K562 (cell line): ENCODE data around the gene ZDHHC8. TPM values are rescaled to one million over a fixed set of nuclear protein-coding genes. Genes with fewer than 3 reads are reported as not detected.

Experiments
- CBFA2T2 ChIP-seq: fragments of 450-650 bp; conservative IDR thresholded peaks from 2 replicates; pipeline ENCODE4 v1.6.1; 2017; ENCODE audit warnings: mild to moderate bottlenecking
- ELF2 ChIP-seq: fragments of 250-450 bp; sonication (Bioruptor Pico); IDR thresholded peaks from 2 replicates; pipeline ENCODE4 v1.5.0; 2021; ENCODE audit warnings: mild to moderate bottlenecking
- EWSR1 ChIP-seq: fragments of 450-650 bp; IDR thresholded peaks from 2 replicates; pipeline ENCODE4 v1.6.1; 2018; ENCODE audit warnings: borderline replicate concordance, mild to moderate bottlenecking, low read depth, moderate library complexity; ENCODE audit not compliant: partially characterized antibody
- FOXJ3 ChIP-seq: sonication (generic); formaldehyde crosslinking; IDR thresholded peaks from 2 replicates; pipeline ENCODE4 v1.4.0; 2020; ENCODE audit warnings: mild to moderate bottlenecking, missing genetic modification reagents
- KLF13 ChIP-seq: fragments of 450-650 bp; IDR thresholded peaks from 2 replicates; pipeline ENCODE4 v1.6.1; 2016; ENCODE audit warnings: missing genetic modification characterization, low read depth, mild to moderate bottlenecking, missing compliant biosample characterization, moderate library complexity, borderline replicate concordance
- MED1 ChIP-seq: sonication (generic); formaldehyde crosslinking; IDR thresholded peaks from 2 replicates; pipeline ENCODE4 v1.8.1; 2023; ENCODE audit warnings: missing genetic modification reagents, borderline replicate concordance
- MEIS2 ChIP-seq: fragments of 450-650 bp; IDR thresholded peaks from 2 replicates; pipeline ENCODE4 v1.6.1; 2014; ENCODE audit warnings: mild to moderate bottlenecking; ENCODE audit not compliant: partially characterized antibody
- RBBP5 ChIP-seq: fragments of 200-600 bp; sonication (generic); IDR thresholded peaks from 2 replicates; pipeline ENCODE4 v1.6.1; 2012; ENCODE audit warnings: borderline replicate concordance, mild to moderate bottlenecking, low read length, control low read depth, inconsistent platforms; ENCODE audit not compliant: insufficient read depth, poor library complexity, severe bottlenecking
- RBM25 ChIP-seq: fragments of 200-400 bp; formaldehyde crosslinking; IDR thresholded peaks from 2 replicates; pipeline ENCODE4 v1.6.1; 2018; ENCODE audit warnings: low read length, low read depth, moderate library complexity; ENCODE audit not compliant: severe bottlenecking
- SIN3A ChIP-seq, 2 experiments: fragments of 150-350 bp in 1 of 2; IDR thresholded peaks; 2 replicates each; pipeline ENCODE4 v1.6.1; 2011 to 2016; ENCODE audit warnings: borderline replicate concordance in 2 of 2, low read depth in 2 of 2, low read length in 2 of 2, mild to moderate bottlenecking in 2 of 2, moderate library complexity in 2 of 2; ENCODE audit not compliant: control insufficient read depth in 1 of 2
- SMAD1 ChIP-seq: fragments of 150-350 bp; IDR thresholded peaks from 2 replicates; pipeline ENCODE4 v1.6.1; 2014; ENCODE audit warnings: low read length, low read depth; ENCODE audit not compliant: partially characterized antibody
- SMARCE1 ChIP-seq: fragments of 450-650 bp; IDR thresholded peaks from 2 replicates; pipeline ENCODE4 v1.7.1; 2016; ENCODE audit warnings: mild to moderate bottlenecking
- TAF15 ChIP-seq: fragments of 200-400 bp; formaldehyde crosslinking; IDR thresholded peaks from 2 replicates; pipeline ENCODE4 v1.6.1; 2017; ENCODE audit warnings: mild to moderate bottlenecking, low read depth, low read length, moderate library complexity
- TARDBP ChIP-seq: fragments of 450-650 bp; IDR thresholded peaks from 2 replicates; pipeline ENCODE4 v1.6.1; 2016
- TBL1XR1 ChIP-seq, 2 experiments: IDR thresholded peaks; 2 replicates each; pipeline ENCODE4 v1.6.1; 2012; ENCODE audit warnings: improper control_type of control experiment in 2 of 2, low read length in 2 of 2, mild to moderate bottlenecking in 1 of 2
- TCFL5 ChIP-seq: fragments of 250-450 bp; sonication (Bioruptor Pico); conservative IDR thresholded peaks from 2 replicates; pipeline ENCODE4 v1.6.1; 2021; ENCODE audit warnings: mild to moderate bottlenecking, moderate library complexity, matching md5 sums
- ZNF133 ChIP-seq: fragments of 250-450 bp; sonication (Bioruptor Pico); IDR thresholded peaks from 2 replicates; pipeline ENCODE4 v1.4.0; 2020; ENCODE audit warnings: mild to moderate bottlenecking
- ZNF584 ChIP-seq: fragments of 200-800 bp; sonication (Bioruptor generic); IDR thresholded peaks from 2 replicates; pipeline ENCODE4 v1.6.1; 2016; ENCODE audit warnings: low read depth, mild to moderate bottlenecking, missing genetic modification characterization, missing compliant biosample characterization
- polyA plus RNA-seq, 8 experiments: library from polyadenylated mRNA; depleted of rRNA in 4 of 8; stranded (reverse) in 5 of 8; unstranded in 3 of 8; fragments of >200 nt; fragmentation: Nextera tagmentation in 2 of 8; fragmentation: Illumina TruSeq in 1 of 8; extraction: Ambion mirVana in 2 of 8; extraction: Trizol in 1 of 8; gene quantifications; 2 replicates each; pipeline versions ENCODE4 v1.2.1 to v1.2.3, GENCODE V29; 2011 to 2014; ENCODE audit warnings: inconsistent platforms in 1 of 8, missing spikeins in 1 of 8
- total RNA-seq, 7 experiments: library from RNA; depleted of rRNA in 6 of 7; stranded (reverse); fragments of >200 nt in 6 of 7; fragmentation: Illumina TruSeq in 2 of 7; extraction: Trizol in 2 of 7; gene quantifications; 2 replicates each; pipeline versions ENCODE4 v1.2.1 to v1.2.3, GENCODE V29; 2011 to 2021; ENCODE audit warnings: low replicate concordance in 1 of 7
- TF ChIP-seq, protein P1 (sequence below): fragments of 450-650 bp; IDR thresholded peaks from 2 replicates; pipeline ENCODE4 v1.6.1; 2016; ENCODE audit warnings: low read depth
- TF ChIP-seq, protein P2 (sequence below): fragments of 250-450 bp; sonication (Bioruptor Pico); IDR thresholded peaks from 2 replicates; pipeline ENCODE4 v1.9.0; 2021; ENCODE audit warnings: mild to moderate bottlenecking
- TF ChIP-seq, protein P3 (sequence below): conservative IDR thresholded peaks from 2 replicates; pipeline ENCODE4 v1.6.1; 2011; ENCODE audit warnings: low read depth, mild to moderate bottlenecking, low read length; ENCODE audit not compliant: control insufficient read depth

Gene ZDHHC8
- total and polyA plus RNA-seq, 9 of the 15 experiments (the other 6 are each of a cell fraction or from before 2014, with no cell fraction given) = 0.04 to 109 (median 16.4) TPM

DNA sequence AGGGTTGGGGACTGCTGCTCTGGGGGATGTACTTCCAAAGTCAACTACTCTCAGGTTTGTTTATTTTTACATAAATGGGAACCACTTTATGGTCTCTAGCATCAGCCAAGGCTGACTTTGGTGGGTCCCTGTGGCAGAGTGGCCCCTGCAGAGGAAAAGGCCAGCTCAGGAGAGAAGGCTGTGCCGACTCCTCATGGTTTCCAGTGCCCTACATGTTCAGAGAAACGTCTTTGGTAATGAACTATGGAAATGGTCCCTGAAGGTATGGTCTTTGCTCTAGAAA, 3.0 kb upstream of the ZDHHC8 start (continued):
- TF ChIP-seq, protein P1, sequence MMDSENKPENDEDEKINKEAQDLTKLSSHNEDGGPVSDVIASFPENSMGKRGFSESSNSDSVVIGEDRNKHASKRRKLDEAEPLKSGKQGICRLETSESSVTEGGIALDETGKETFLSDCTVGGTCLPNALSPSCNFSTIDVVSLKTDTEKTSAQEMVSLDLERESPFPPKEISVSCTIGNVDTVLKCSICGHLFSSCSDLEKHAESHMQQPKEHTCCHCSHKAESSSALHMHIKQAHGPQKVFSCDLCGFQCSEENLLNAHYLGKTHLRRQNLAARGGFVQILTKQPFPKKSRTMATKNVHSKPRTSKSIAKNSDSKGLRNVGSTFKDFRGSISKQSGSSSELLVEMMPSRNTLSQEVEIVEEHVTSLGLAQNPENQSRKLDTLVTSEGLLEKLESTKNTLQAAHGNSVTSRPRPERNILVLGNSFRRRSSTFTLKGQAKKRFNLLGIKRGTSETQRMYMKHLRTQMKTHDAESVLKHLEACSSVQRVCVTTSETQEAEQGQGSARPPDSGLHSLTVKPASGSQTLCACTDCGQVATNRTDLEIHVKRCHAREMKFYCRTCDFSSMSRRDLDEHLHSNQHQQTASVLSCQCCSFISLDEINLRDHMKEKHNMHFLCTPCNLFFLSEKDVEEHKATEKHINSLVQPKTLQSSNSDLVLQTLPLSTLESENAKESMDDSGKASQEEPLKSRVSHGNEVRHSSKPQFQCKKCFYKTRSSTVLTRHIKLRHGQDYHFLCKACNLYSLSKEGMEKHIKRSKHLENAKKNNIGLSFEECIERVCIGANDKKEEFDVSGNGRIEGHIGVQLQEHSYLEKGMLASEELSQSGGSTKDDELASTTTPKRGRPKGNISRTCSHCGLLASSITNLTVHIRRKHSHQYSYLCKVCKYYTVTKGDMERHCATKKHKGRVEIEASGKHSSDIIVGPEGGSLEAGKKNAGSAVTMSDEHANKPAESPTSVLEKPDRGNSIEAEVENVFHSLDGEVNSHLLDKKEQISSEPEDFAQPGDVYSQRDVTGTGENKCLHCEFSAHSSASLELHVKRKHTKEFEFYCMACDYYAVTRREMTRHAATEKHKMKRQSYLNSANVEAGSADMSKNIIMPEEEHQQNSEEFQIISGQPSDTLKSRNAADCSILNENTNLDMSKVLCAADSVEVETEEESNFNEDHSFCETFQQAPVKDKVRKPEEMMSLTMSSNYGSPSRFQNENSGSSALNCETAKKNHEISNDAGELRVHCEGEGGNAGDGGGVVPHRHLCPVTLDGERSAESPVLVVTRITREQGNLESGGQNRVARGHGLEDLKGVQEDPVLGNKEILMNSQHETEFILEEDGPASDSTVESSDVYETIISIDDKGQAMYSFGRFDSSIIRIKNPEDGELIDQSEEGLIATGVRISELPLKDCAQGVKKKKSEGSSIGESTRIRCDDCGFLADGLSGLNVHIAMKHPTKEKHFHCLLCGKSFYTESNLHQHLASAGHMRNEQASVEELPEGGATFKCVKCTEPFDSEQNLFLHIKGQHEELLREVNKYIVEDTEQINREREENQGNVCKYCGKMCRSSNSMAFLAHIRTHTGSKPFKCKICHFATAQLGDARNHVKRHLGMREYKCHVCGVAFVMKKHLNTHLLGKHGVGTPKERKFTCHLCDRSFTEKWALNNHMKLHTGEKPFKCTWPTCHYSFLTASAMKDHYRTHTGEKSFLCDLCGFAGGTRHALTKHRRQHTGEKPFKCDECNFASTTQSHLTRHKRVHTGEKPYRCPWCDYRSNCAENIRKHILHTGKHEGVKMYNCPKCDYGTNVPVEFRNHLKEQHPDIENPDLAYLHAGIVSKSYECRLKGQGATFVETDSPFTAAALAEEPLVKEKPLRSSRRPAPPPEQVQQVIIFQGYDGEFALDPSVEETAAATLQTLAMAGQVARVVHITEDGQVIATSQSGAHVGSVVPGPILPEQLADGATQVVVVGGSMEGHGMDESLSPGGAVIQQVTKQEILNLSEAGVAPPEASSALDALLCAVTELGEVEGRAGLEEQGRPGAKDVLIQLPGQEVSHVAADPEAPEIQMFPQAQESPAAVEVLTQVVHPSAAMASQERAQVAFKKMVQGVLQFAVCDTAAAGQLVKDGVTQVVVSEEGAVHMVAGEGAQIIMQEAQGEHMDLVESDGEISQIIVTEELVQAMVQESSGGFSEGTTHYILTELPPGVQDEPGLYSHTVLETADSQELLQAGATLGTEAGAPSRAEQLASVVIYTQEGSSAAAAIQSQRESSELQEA = 0 out of 2 replicates have a peak, but pooled peaks have one; percentile 2
- TF ChIP-seq SMAD1 (peak; percentile 0), EWSR1 (no peak), ZNF133 (CRISPR knock-in tag) (no peak), TARDBP (no peak), RBBP5 (no peak), KLF13 (tag) (no peak), SMARCE1 (no peak), SIN3A (IDR thresholded peaks at IDR 0.05; ENCODE audit: borderline replicate concordance in 2 of 2, control insufficient read depth in 1 of 2, low read depth in 2 of 2, low read length in 2 of 2) (peak in 1 of 2 experiments; percentile 28; a peak in 1 of 4 replicates), FOXJ3 (no peak), CBFA2T2 (no peak), ZNF584 (CRISPR knock-in tag) (no peak), RBM25 (no peak), MEIS2 (no peak), TAF15 (no peak), TBL1XR1 (IDR thresholded peaks at IDR 0.05; ENCODE audit: low read length in 2 of 2) (0 out of 4 replicates have a peak, but pooled peaks of 1 of the 2 experiments have one; percentile 4), TCFL5 (CRISPR knock-in tag) (no peak), ELF2 (no peak), MED1 (no peak)
- TF ChIP-seq, protein P2, sequence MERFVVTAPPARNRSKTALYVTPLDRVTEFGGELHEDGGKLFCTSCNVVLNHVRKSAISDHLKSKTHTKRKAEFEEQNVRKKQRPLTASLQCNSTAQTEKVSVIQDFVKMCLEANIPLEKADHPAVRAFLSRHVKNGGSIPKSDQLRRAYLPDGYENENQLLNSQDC (CRISPR knock-in tag) = no peak
- TF ChIP-seq, protein P3, sequence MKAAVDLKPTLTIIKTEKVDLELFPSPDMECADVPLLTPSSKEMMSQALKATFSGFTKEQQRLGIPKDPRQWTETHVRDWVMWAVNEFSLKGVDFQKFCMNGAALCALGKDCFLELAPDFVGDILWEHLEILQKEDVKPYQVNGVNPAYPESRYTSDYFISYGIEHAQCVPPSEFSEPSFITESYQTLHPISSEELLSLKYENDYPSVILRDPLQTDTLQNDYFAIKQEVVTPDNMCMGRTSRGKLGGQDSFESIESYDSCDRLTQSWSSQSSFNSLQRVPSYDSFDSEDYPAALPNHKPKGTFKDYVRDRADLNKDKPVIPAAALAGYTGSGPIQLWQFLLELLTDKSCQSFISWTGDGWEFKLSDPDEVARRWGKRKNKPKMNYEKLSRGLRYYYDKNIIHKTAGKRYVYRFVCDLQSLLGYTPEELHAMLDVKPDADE = no peak
